Stimulated activated CD4-positive, alpha-beta T cell treated with anti-CD3 and anti-CD28 coated beads, Interleukin-15, amount 100 ng/mL, for 24 hours (primary cell): ENCODE results near the gene SLC39A11.
"Not testable (repeated sequence)": the region's sequence is repeated elsewhere in the genome, so short reads cannot be mapped to it uniquely, and the experiment has no call there.

Experiments
- DNase-seq: peaks from one replicate; pipeline ENCODE4 v3.0.0-alpha.2; 2020

SLC39A11 gene

GRCh38 chr17:72858826-72859495 is 233.5 kb downstream of the SLC39A11 start:
- no peak for DNase-seq

GRCh38 chr17:72853440-72854415 is 238.8 kb downstream of the SLC39A11 start:
- no peak for DNase-seq

GRCh38 chr17:72852277-72852938 is 240.1 kb downstream of the SLC39A11 start:
- DNase-seq = no peak

- no peak for DNase-seq
Observed at GRCh38 chr17:72850410-72851118, 241.9 kb downstream of the SLC39A11 start.

- DNase-seq = no peak
Observed at GRCh38 chr17:72846399-72846798, 246.1 kb downstream of the SLC39A11 start.

GRCh38 chr17:72843591-72843990 is 248.9 kb downstream of the SLC39A11 start:
- DNase-seq = no peak

GRCh38 chr17:72840019-72840418 is 252.5 kb downstream of the SLC39A11 start:
- DNase-seq = no peak

GRCh38 chr17:72839131-72839725 is 253.3 kb downstream of the SLC39A11 start:
- DNase-seq = no peak

- DNase-seq = no peak
Observed at GRCh38 chr17:72838581-72838980, 253.9 kb downstream of the SLC39A11 start.

GRCh38 chr17:72838068-72838467 is 254.4 kb downstream of the SLC39A11 start:
- no peak for DNase-seq

- no peak for DNase-seq
Observed at GRCh38 chr17:72837335-72837734, 255.2 kb downstream of the SLC39A11 start.

- no peak for DNase-seq
Observed at GRCh38 chr17:72833128-72833765, 259.2 kb downstream of the SLC39A11 start.

- no peak for DNase-seq
Observed at GRCh38 chr17:72832306-72832705, 260.2 kb downstream of the SLC39A11 start.

- no peak for DNase-seq
Observed at GRCh38 chr17:72829883-72830282, 262.6 kb downstream of the SLC39A11 start.

- no peak for DNase-seq
Observed at GRCh38 chr17:72826602-72827001, 265.9 kb downstream of the SLC39A11 start.

- not testable (repeated sequence) for DNase-seq
Observed at GRCh38 chr17:72826059-72826458, 266.4 kb downstream of the SLC39A11 start.

GRCh38 chr17:72825218-72825617 is 267.3 kb downstream of the SLC39A11 start:
- no peak for DNase-seq

- DNase-seq = not testable (repeated sequence)
Observed at GRCh38 chr17:72824267-72824666, 268.2 kb downstream of the SLC39A11 start.

GRCh38 chr17:72822358-72823023 is 270.0 kb downstream of the SLC39A11 start:
- DNase-seq = no peak

- DNase-seq = no peak
Observed at GRCh38 chr17:72816406-72816805, 276.1 kb downstream of the SLC39A11 start.

- DNase-seq = no peak
Observed at GRCh38 chr17:72813481-72813880, 279.0 kb downstream of the SLC39A11 start.
